GM12874 (cell line): ENCODE measurements around the gene SAXO1.

ENCODE experiments used
- CTCF ChIP-seq: IDR thresholded peaks from 2 replicates; pipeline ENCODE4 v1.5.1; 2011; ENCODE audit warnings: low read depth, mild to moderate bottlenecking, control low read depth, low read length, moderate library complexity; ENCODE audit not compliant: insufficient read depth

The SAXO1 gene

GRCh38 chr9:18969128-18969527, 63.9 kb downstream of the SAXO1 start:
- no peak for TF ChIP-seq CTCF

- TF ChIP-seq CTCF: no peak
Measured at GRCh38 chr9:18955626-18956025, 77.4 kb downstream of the SAXO1 start.

DNA sequence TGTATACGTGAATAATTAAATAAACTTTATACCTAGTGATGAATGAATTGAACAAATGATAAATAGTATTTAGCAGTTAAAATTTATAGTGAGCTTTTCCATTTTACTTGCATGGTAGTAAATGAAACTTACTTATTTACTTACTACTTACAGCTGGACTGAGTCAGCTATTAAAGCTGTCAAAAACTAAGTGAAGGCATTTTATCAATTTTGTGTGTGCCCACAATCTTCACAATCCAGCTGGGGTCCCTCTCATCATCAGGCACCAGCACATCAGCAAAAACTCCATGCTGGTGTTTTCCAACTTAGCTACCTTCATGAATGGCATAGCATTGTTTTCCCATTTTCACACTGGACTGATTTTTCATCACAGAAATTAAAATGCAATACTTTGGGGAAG, 81.1 kb downstream of the SAXO1 start:
- no peak for TF ChIP-seq CTCF

GRCh38 chr9:18947892-18948339, 85.1 kb downstream of the SAXO1 start:
- no peak for TF ChIP-seq CTCF

GRCh38 chr9:18942801-18943200, 90.2 kb downstream of the SAXO1 start:
- TF ChIP-seq CTCF: no peak

GRCh38 chr9:18941060-18941740, 91.8 kb downstream of the SAXO1 start:
- TF ChIP-seq CTCF: no peak

DNA sequence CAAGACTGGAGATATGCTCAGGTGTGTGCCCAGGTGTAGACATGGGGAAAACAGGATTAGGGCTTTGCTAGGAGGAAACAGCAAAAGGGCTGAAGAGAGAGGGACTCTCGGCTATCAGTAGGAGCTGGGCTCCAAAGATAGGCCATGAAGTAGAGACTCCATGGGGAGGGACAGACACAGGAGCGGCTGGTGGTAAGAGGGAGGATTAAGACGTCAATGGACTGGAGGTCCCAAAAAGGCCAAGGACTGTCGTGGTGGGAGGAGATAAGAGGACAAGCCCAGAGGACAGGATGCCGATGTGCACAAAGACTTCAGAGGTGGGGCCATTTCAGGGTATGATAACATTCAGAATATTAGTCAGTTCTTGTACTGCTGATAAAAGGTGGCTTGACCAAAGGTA, 93.1 kb downstream of the SAXO1 start:
- no peak for TF ChIP-seq CTCF
